ENCODE measurements around the gene PC. TPM values are rescaled to one million over a fixed set of nuclear protein-coding genes. Genes with fewer than 3 reads are reported as not detected.

The PC gene
- total and polyA plus RNA-seq, 7 experiments from 2014 or later: 4.9 to 11.2 (median 9.5) TPM

DNA sequence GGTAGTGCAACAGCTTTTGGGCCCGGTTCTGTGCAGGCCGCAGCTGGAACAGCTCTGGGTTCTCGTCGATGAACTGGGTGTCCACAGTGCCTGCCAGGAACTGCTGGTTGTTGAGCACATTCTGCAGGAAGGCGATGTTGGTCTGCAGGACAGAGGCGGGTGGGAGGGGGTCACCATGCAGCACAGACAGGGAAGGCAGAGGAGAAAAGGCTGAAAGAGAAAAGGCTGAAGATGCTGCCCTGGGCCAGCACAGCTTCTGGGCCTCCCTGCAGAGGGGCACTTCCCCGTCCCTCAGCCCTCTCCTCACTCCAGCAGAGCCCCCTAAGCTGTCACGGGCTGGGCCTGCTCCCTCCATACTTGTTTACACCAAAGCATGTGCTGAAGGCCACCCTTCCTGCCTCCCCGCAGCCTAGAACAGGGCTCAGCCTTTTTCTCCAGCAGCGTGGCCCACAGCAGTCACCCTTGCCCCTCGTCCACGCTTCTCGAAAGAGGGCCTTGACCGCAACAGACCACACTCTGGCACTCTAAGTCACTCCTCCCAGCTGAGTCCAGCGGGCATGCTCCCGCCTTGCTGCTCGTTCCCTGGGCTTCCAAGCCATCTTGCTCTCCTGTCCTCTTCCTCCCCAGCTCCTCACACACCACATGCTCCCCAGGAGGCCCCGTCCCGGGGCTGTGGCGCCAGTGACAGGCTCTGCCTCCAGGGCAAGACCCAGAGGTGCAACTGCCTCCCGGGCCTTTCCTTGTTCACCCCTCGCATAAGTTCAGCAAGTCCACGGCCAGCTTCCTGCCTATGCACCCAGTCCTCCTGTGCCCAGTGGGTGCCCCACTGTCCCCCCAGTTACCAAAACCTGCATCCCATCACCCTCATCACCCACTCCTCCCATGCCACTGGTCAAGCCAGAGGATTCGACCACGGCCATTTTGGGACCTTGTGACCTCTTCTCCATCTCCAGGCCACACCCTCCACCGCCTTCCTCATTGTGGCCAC, 104.6 kb downstream of the PC start:
- no peak overlapping the region for H3K27ac ChIP-seq (ENCODE audit: low read depth, low read length)
- peaks cover 0 to 11% (median 0%) of the 10 kb centered on the region in 3 experiments for H3K36me3 ChIP-seq (ENCODE audit: control insufficient read depth in 2 of 3, insufficient read depth in 3 of 3, low read length in 3 of 3)
- ATAC-seq: no peak
- no peaks in the 10 kb centered on the region for H3K27me3 ChIP-seq (ENCODE audit: control insufficient read depth in 2 of 2, insufficient read depth in 2 of 2, low read length in 2 of 2)
- intact Hi-C loops (cut with micrococcal nuclease): no loop called here
- POLR2A ChIA-PET: interaction anchor here (6.5 kb wide), 1 partner anchor 10 kb away, joined by 47 read pairs; the partner anchor contains the start of gene RCE1
- Mint-ChIP-seq H3K9me3 (no peaks in the 10 kb centered on the region), H3K4me3 (peak overlapping the region in 1 of 10 donors; percentile 21), H3K27ac (peak overlapping the region in 2 of 9 donors; percentile 24 to 36), H3K4me1 (peaks cover 0 to 26% (median 9%) of the 10 kb centered on the region in 7 donors), H3K36me3 (no peaks in the 10 kb centered on the region), H3K27me3 (no peaks in the 10 kb centered on the region)
- peaks cover 0 to 6% of the 10 kb centered on the region in 2 donors for H3K4me1 ChIP-seq (ENCODE audit: control insufficient read depth in 2 of 2, insufficient read depth in 2 of 2, low read length in 2 of 2)
- DNase-seq: no peak
- H3K4me3 ChIP-seq (ENCODE audit: low read length): no peak overlapping the region
- H3K9me3 ChIP-seq (ENCODE audit: control insufficient read depth in 2 of 3, low read length in 3 of 3): no peaks in the 10 kb centered on the region
- CTCF ChIA-PET: no interaction called here

- peak overlapping the region in 1 of 9 donors; percentile 80 for H3K27ac Mint-ChIP-seq
- H3K4me1 Mint-ChIP-seq: peaks cover 0 to 26% (median 9%) of the 10 kb centered on the region in 7 donors
- DNase-seq (no peak), ATAC-seq (no peak)
- Histone ChIP-seq H3K4me1 (ENCODE audit: control insufficient read depth in 2 of 2, insufficient read depth in 2 of 2, low read length in 2 of 2) (peaks cover 0 to 6% of the 10 kb centered on the region in 2 donors), H3K27ac (ENCODE audit: low read depth, low read length) (no peak overlapping the region), H3K9me3 (ENCODE audit: control insufficient read depth in 2 of 3, low read length in 3 of 3) (no peaks in the 10 kb centered on the region), H3K4me3 (ENCODE audit: low read length) (no peak overlapping the region), H3K36me3 (ENCODE audit: control insufficient read depth in 2 of 3, insufficient read depth in 3 of 3, low read length in 3 of 3) (peaks cover 0 to 20% (median 0%) of the 10 kb centered on the region in 3 experiments), H3K27me3 (ENCODE audit: control insufficient read depth in 2 of 2, insufficient read depth in 2 of 2, low read length in 2 of 2) (no peaks in the 10 kb centered on the region)
- ChIA-PET CTCF (no interaction called here), POLR2A (interaction anchor here (1.0 to 6.5 kb wide), 2 partner anchors 9 to 18 kb away, joined by 3 to 47 read pairs; partner anchors contain the start of gene RCE1)
- H3K36me3 Mint-ChIP-seq: no peaks in the 10 kb centered on the region
- H3K27me3 Mint-ChIP-seq: no peaks in the 10 kb centered on the region
- no peaks in the 10 kb centered on the region for H3K9me3 Mint-ChIP-seq
- no peak overlapping the region for H3K4me3 Mint-ChIP-seq
- intact Hi-C loops (cut with micrococcal nuclease): no loop called here
Measured at GRCh38 chr11:66852466-66853241, 105.5 kb downstream of the PC start.

GRCh38 chr11:66851698-66852465, 106.3 kb downstream of the PC start:
- ATAC-seq: no peak

DNA sequence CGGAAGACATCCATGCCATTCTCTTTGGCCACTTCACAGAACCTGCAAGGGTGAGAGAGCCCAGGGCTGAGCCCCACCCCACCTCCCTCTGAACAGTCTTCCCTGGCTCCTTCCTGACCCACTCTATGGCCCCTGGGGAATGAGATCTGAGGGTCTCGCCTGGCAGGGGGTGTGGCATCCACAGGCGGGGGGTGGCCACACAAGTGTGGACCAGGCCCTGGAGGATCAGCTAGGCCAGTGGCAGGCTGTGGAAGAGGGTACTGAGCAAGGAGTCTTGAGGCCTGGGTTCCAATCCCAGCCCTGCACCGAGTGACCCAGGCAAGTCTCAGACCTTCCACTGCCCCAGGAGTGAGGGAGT, 107.0 kb downstream of the PC start:
- DNase-seq (no peak), ATAC-seq (no peak)
- Mint-ChIP-seq H3K4me3 (no peak overlapping the region), H3K27ac (no peak overlapping the region), H3K27me3 (no peaks in the 10 kb centered on the region), H3K36me3 (no peaks in the 10 kb centered on the region), H3K9me3 (no peaks in the 10 kb centered on the region), H3K4me1 (peaks cover 0 to 26% (median 12%) of the 10 kb centered on the region in 7 donors)
- Histone ChIP-seq H3K9me3 (ENCODE audit: control insufficient read depth in 2 of 3, low read length in 3 of 3) (no peaks in the 10 kb centered on the region), H3K4me3 (ENCODE audit: low read length) (no peak overlapping the region), H3K27me3 (ENCODE audit: control insufficient read depth in 2 of 2, insufficient read depth in 2 of 2, low read length in 2 of 2) (no peaks in the 10 kb centered on the region), H3K36me3 (ENCODE audit: control insufficient read depth in 2 of 3, insufficient read depth in 3 of 3, low read length in 3 of 3) (peaks cover 0 to 32% (median 0%) of the 10 kb centered on the region in 3 experiments), H3K4me1 (ENCODE audit: control insufficient read depth in 2 of 2, insufficient read depth in 2 of 2, low read length in 2 of 2) (peaks cover 0 to 6% of the 10 kb centered on the region in 2 donors), H3K27ac (ENCODE audit: low read depth, low read length) (no peak overlapping the region)
- CTCF ChIA-PET: no interaction called here
- intact Hi-C loops (cut with micrococcal nuclease): no loop called here
- POLR2A ChIA-PET: interaction anchor here (1.0 to 6.5 kb wide), 2 partner anchors 7 to 20 kb away, joined by 3 to 47 read pairs; partner anchors contain the start of gene RCE1

More at GRCh38 chr11:66851698-66852465, 106.3 kb downstream of the PC start:
- Mint-ChIP-seq H3K27ac (peak overlapping the region in 3 of 9 donors; percentile 14 to 80 (median 41)), H3K27me3 (no peaks in the 10 kb centered on the region), H3K4me3 (peak overlapping the region in 1 of 10 donors; percentile 42), H3K9me3 (no peaks in the 10 kb centered on the region), H3K4me1 (peaks cover 0 to 26% (median 9%) of the 10 kb centered on the region in 7 donors), H3K36me3 (no peaks in the 10 kb centered on the region)
- ChIA-PET POLR2A (interaction anchor here (1.0 to 6.5 kb wide), 2 partner anchors 8 to 19 kb away, joined by 3 to 47 read pairs; partner anchors contain the start of gene RCE1), CTCF (no interaction called here)
- intact Hi-C loops (cut with micrococcal nuclease): no loop called here
- no peaks in the 10 kb centered on the region for H3K9me3 ChIP-seq (ENCODE audit: control insufficient read depth in 2 of 3, low read length in 3 of 3)
- peaks cover 0 to 6% of the 10 kb centered on the region in 2 donors for H3K4me1 ChIP-seq (ENCODE audit: control insufficient read depth in 2 of 2, insufficient read depth in 2 of 2, low read length in 2 of 2)
- no peaks in the 10 kb centered on the region for H3K27me3 ChIP-seq (ENCODE audit: control insufficient read depth in 2 of 2, insufficient read depth in 2 of 2, low read length in 2 of 2)
- DNase-seq: no peak
- H3K36me3 ChIP-seq (ENCODE audit: control insufficient read depth in 2 of 3, insufficient read depth in 3 of 3, low read length in 3 of 3): peaks cover 0 to 25% (median 0%) of the 10 kb centered on the region in 3 experiments
- H3K27ac ChIP-seq (ENCODE audit: low read depth, low read length): no peak overlapping the region
- no peak overlapping the region for H3K4me3 ChIP-seq (ENCODE audit: low read length)

GRCh38 chr11:66850588-66851238, 107.5 kb downstream of the PC start:
- CTCF ChIA-PET: no interaction called here
- ATAC-seq (no peak), DNase-seq (no peak)
- no peak overlapping the region for H3K27ac ChIP-seq (ENCODE audit: low read depth, low read length)
- H3K36me3 ChIP-seq (ENCODE audit: control insufficient read depth in 2 of 3, insufficient read depth in 3 of 3, low read length in 3 of 3): peaks cover 0 to 37% (median 0%) of the 10 kb centered on the region in 3 experiments
- no peaks in the 10 kb centered on the region for H3K27me3 Mint-ChIP-seq
- H3K9me3 ChIP-seq (ENCODE audit: control insufficient read depth in 2 of 3, low read length in 3 of 3): no peaks in the 10 kb centered on the region
- H3K27me3 ChIP-seq (ENCODE audit: control insufficient read depth in 2 of 2, insufficient read depth in 2 of 2, low read length in 2 of 2): no peaks in the 10 kb centered on the region
- peaks cover 0 to 24% (median 11%) of the 10 kb centered on the region in 7 donors for H3K4me1 Mint-ChIP-seq
- H3K4me3 ChIP-seq (ENCODE audit: low read length): no peak overlapping the region
- POLR2A ChIA-PET: interaction anchor here (6.5 kb wide), 1 partner anchor 7 kb away, joined by 47 read pairs; the partner anchor contains the start of gene RCE1
- H3K36me3 Mint-ChIP-seq: no peaks in the 10 kb centered on the region
- peaks cover 0 to 2% of the 10 kb centered on the region in 2 donors for H3K4me1 ChIP-seq (ENCODE audit: control insufficient read depth in 2 of 2, insufficient read depth in 2 of 2, low read length in 2 of 2)
- no peaks in the 10 kb centered on the region for H3K9me3 Mint-ChIP-seq
- intact Hi-C loops (cut with micrococcal nuclease): no loop called here
- H3K27ac Mint-ChIP-seq: no peak overlapping the region
- H3K4me3 Mint-ChIP-seq: no peak overlapping the region

Data from naive thymus-derived CD4-positive, alpha-beta T cell (primary cell).